Measurements from ENCODE around the gene MPP3.

DNA sequence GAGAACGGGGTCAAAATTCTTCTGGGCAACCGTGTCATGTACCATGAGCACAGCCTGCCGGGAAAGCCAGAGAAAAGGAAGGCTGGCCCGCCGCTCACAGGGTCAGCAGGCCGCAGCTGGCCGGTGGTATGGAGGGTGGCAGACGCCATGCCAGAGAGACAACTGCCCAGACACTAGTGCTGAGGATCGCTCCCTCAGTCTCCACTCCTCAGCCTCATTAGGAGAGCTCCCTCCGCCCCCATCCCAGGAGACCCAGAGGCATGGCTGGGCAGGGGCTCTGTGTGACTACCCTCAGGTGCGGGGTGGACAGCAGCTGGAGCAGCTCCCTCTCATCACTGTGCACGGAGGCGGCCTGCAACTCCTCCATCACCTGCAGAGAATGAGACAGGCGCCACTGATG lies 3.2 kb downstream of the MPP3 start:
- TF ChIP-seq, protein P1, sequence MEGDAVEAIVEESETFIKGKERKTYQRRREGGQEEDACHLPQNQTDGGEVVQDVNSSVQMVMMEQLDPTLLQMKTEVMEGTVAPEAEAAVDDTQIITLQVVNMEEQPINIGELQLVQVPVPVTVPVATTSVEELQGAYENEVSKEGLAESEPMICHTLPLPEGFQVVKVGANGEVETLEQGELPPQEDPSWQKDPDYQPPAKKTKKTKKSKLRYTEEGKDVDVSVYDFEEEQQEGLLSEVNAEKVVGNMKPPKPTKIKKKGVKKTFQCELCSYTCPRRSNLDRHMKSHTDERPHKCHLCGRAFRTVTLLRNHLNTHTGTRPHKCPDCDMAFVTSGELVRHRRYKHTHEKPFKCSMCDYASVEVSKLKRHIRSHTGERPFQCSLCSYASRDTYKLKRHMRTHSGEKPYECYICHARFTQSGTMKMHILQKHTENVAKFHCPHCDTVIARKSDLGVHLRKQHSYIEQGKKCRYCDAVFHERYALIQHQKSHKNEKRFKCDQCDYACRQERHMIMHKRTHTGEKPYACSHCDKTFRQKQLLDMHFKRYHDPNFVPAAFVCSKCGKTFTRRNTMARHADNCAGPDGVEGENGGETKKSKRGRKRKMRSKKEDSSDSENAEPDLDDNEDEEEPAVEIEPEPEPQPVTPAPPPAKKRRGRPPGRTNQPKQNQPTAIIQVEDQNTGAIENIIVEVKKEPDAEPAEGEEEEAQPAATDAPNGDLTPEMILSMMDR (IDR thresholded peaks at IDR 0.05) = no peak
- no peak for TF ChIP-seq POLR2A (IDR thresholded peaks at IDR 0.05)
